Measurements from ENCODE around the gene CLUH.
"Not testable (repeated sequence)": the region's sequence is repeated elsewhere in the genome, so short reads cannot be mapped to it uniquely, and the experiment has no call there.

CLUH gene

GRCh38 chr17:2684549-2684948 lies 27.0 kb downstream of the CLUH start:
- no peak for TF ChIP-seq CTCF (conservative IDR thresholded peaks at IDR 0.05; ENCODE audit: low read depth, low read length)
- DNase-seq (ENCODE audit: low read depth) = no peak
- H3K4me3 ChIP-seq (ENCODE audit: low read depth, low read length) = no peak overlapping the region

GRCh38 chr17:2683912-2684311 lies 27.7 kb downstream of the CLUH start:
- peak; percentile 65 for DNase-seq (ENCODE audit: low read depth)
- no peak overlapping the region for H3K4me3 ChIP-seq (ENCODE audit: low read depth, low read length)
- no peak for TF ChIP-seq CTCF (conservative IDR thresholded peaks at IDR 0.05; ENCODE audit: low read depth, low read length)

- DNase-seq (ENCODE audit: low read depth) = peak; percentile 49
- TF ChIP-seq CTCF (conservative IDR thresholded peaks at IDR 0.05; ENCODE audit: low read depth, low read length) = no peak
- no peak overlapping the region for H3K4me3 ChIP-seq (ENCODE audit: low read depth, low read length)
Observed at GRCh38 chr17:2682176-2682938, 29.2 kb downstream of the CLUH start.

GRCh38 chr17:2681650-2682049 lies 29.9 kb downstream of the CLUH start:
- H3K4me3 ChIP-seq (ENCODE audit: low read depth, low read length) = no peak overlapping the region
- TF ChIP-seq CTCF (conservative IDR thresholded peaks at IDR 0.05; ENCODE audit: low read depth, low read length) = no peak
- no peak for DNase-seq (ENCODE audit: low read depth)

GRCh38 chr17:2680961-2681360 lies 30.6 kb downstream of the CLUH start:
- no peak for DNase-seq (ENCODE audit: low read depth)
- TF ChIP-seq CTCF (conservative IDR thresholded peaks at IDR 0.05; ENCODE audit: low read depth, low read length) = no peak
- H3K4me3 ChIP-seq (ENCODE audit: low read depth, low read length) = no peak overlapping the region

GRCh38 chr17:2679247-2679646 lies 32.3 kb downstream of the CLUH start:
- not testable (repeated sequence) for H3K4me3 ChIP-seq (ENCODE audit: low read depth, low read length); DNase-seq (ENCODE audit: low read depth)

- no peak overlapping the region for H3K4me3 ChIP-seq (ENCODE audit: low read depth, low read length)
- DNase-seq (ENCODE audit: low read depth) = no peak
- TF ChIP-seq CTCF (conservative IDR thresholded peaks at IDR 0.05; ENCODE audit: low read depth, low read length) = no peak
Observed at GRCh38 chr17:2672026-2672425, 39.5 kb downstream of the CLUH start.

- not testable (repeated sequence) for H3K4me3 ChIP-seq (ENCODE audit: low read depth, low read length); DNase-seq (ENCODE audit: low read depth)
Observed at GRCh38 chr17:2660410-2660809, 51.2 kb downstream of the CLUH start.

- not testable (repeated sequence) for H3K4me3 ChIP-seq (ENCODE audit: low read depth, low read length); DNase-seq (ENCODE audit: low read depth)
Observed at GRCh38 chr17:2659337-2659736, 52.2 kb downstream of the CLUH start.
